ENCODE results near the gene RNPEPL1.

The RNPEPL1 gene

DNA sequence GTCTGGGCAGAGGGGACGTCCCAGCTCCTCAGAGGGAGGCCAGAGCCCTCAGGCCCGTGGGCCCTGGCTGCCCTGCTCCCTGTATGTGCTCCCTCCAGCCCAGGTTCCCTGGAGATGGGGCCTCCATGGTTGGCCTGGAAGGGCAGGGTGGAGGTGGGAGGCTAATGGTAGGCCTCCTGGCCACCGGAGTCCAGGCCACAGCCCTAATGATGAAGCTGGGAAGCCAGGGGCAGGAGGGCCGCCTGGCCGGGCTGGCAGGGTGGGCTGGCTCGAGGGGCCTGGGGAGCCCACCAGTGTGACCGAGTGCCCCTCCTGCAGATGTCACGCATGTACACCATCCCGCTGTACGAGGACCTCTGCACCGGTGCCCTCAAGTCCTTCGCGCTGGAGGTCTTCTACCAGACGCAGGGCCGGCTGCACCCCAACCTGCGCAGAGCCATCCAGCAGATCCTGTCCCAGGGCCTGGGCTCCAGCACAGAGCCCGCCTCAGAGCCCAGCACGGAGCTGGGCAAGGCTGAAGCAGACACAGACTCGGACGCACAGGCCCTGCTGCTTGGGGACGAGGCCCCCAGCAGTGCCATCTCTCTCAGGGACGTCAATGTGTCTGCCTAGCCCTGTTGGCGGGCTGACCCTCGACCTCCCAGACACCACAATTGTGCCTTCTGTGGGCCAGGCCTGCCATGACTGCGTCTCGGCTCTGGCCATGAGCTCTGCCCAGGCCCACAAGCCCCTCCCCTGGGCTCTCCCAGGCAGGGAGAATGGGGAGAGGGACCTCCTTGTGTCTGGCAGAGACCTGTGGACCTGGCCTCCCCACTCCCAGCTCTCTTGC lies 9.2 kb downstream of the RNPEPL1 start:
- no peak for DNase-seq (ENCODE audit: low spot score)

GRCh38 chr2:240578110-240578450 lies 9.8 kb downstream of the RNPEPL1 start:
- DNase-seq (ENCODE audit: low spot score), result no peak

GRCh38 chr2:240578488-240578887 lies 10.2 kb downstream of the RNPEPL1 start:
- no peak for DNase-seq (ENCODE audit: low spot score)

DNA sequence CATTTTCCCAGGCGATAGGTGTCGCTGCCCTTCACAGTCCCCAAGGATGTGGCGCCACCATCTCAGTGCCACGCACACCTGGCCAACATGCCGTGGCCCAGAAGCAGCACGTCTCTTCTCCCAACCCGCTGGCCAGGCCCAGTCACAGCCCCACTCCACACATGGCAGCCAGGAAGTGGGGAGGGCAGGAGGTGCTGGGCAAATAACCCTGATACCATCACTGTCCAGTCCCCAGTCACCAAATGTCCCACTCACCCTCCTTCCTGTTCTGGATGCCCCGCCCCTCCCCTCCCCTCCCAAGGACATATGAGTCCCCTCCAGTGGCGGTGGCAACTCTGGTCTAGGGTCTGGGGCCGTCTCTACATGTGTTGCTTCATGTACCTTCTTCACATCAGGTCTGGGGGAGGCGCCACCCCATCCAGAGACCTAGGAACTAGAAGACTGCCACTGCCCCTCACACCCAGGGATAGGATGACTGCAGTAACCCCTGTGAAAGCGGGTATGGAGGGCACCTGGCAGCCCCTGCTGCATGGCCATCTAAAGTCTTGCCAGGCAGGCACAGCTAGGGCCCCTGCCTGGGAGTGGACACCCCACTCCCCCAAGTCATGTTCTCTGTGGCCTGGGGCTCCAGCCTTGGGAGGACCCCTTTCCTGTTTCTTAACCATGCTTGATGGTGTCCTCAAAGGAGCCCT lies 10.9 kb downstream of the RNPEPL1 start:
- DNase-seq (ENCODE audit: low spot score), result no peak

- no peak for DNase-seq (ENCODE audit: low spot score)
These were observed 11.7 kb downstream of the RNPEPL1 start for GRCh38 chr2:240579771-240580614.

GRCh38 chr2:240581811-240582210 lies 13.5 kb downstream of the RNPEPL1 start:
- DNase-seq (ENCODE audit: low spot score), result no peak

DNA sequence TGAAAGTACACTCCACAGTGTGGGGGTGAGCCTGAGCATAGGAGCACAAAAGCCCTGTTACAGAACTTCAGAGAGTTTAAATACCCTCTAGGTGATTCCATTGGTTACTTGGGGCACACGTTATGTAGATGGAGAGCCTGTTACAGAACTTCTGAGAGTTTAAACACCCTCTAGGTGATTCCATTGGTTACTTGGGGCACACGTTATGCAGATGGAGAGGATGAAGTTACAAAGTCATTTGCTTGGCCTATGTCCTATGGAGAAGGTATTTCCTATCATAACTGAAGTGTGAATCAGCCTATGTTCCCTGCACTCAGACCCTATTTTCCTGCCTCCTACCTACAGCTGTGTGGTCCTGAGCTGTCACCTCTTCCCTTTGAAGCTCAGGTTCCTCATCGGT lies 14.5 kb downstream of the RNPEPL1 start:
- DNase-seq (ENCODE audit: low spot score), result no peak

DNA sequence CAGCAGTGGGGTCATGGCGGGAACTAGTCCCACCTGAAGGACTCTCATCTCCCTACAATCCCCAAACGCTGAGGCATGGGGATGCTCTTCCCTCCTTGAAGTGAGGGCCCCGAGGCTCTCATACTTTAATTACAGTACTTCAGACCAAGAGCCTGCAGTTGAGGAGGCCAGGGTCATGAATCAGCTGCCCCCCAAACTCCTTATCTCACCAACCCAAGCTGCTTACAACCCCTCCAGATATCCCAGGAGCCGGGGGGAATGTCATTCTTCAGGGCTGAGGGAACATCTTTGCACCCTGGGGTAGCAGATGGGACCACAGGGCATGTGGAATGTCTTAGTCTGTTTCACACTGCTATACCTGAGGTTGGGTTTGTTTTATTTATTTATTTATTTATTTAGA lies 15.5 kb downstream of the RNPEPL1 start:
- DNase-seq (ENCODE audit: low spot score), result no peak

DNA sequence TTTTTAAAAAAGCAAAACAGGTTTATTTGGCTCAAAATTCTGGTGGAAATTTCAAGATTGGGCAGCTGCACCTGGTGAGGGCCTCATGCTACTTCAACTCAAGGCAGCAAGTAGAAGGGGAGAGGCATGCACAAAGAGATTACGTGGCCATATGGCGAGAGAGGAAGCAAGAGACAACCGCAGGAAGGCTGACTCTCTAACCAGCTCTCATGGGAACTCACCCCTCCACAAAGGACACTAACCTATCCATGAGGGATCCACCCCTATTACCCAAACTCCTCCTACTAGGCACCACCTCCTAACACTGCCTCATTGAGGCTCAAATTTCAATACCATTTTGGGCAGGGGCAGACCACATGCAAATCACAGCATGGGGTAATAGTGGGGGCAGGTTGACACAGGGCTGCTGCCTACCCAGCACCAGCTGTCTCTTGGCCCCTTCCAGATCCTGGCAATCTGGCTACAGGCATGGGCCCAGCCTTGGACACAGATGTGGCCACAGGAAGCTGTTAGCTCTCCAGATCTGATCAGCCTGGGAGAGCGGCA lies 16.3 kb downstream of the RNPEPL1 start:
- DNase-seq (ENCODE audit: low spot score), result no peak

DNA sequence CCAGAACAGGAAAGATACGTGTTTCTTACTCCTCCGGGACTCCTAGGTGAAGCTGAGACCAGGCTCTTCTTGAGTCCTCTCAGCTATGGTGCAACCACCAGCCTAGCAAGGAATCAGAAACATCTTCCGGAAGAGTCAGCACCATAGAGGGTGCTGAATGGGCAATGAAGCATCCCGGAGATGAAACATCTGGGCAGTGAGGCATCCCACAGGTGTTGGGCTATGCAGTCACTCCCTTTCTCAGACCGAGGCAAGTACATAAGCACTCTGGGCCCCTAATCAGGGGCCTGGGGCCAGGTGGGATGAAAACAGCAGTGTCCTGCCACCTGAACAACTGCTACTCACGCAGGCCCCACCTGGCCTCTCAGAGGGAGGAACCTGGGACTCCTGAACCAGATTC lies 16.8 kb downstream of the RNPEPL1 start:
- DNase-seq (ENCODE audit: low spot score), result no peak

GRCh38 chr2:240585681-240586197 lies 17.5 kb downstream of the RNPEPL1 start:
- DNase-seq (ENCODE audit: low spot score), result no peak

- DNase-seq (ENCODE audit: low spot score), result peak; percentile 98
These were observed 18.1 kb downstream of the RNPEPL1 start, which contains the start of gene CAPN10 for GRCh38 chr2:240586198-240586918. Gene CAPN10 (plus strand): TSS chr2:240586734. CDS start chr2:240586912, 178 bp downstream.

DNA sequence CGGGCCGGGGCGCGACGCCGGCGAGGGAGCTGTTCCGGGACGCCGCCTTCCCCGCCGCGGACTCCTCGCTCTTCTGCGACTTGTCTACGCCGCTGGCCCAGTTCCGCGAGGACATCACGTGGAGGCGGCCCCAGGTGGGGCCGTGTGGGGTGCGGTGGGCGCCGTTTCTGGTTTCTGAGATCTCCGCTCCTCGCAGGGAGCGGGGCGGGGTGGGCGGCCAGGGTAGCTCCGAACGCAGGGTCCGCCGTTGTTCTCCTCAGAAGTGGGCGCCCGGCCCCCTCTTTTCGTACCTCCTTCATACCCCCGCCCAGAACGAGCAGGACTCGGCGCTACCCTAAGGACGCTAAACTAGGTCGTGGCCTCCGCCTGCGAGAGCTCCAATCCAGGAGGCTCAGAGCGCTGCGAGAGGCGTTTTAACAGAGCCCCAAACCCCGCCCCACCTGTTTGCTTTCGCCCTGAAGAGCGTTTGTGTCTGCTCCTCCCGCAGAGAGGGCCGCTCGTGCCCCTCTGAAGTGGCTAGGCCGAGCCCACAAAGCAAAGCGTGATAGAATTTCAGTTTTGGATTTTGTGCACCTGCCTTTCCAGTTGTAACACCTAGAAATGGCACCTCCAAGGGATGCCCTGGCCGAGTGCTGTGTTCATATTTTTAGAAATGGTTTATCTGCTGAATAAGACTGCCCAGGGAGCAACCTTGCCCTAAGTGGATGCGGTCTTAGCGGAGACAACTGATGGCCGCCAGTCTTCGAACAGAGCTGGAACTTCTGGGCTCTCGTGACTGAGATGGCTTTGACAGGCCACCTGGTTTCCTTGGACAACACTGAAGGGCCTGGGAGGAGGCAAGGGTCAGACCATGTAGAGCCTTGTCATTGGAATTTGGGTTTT lies 18.9 kb downstream of the RNPEPL1 start:
- DNase-seq (ENCODE audit: low spot score), result peak; percentile 56

DNA sequence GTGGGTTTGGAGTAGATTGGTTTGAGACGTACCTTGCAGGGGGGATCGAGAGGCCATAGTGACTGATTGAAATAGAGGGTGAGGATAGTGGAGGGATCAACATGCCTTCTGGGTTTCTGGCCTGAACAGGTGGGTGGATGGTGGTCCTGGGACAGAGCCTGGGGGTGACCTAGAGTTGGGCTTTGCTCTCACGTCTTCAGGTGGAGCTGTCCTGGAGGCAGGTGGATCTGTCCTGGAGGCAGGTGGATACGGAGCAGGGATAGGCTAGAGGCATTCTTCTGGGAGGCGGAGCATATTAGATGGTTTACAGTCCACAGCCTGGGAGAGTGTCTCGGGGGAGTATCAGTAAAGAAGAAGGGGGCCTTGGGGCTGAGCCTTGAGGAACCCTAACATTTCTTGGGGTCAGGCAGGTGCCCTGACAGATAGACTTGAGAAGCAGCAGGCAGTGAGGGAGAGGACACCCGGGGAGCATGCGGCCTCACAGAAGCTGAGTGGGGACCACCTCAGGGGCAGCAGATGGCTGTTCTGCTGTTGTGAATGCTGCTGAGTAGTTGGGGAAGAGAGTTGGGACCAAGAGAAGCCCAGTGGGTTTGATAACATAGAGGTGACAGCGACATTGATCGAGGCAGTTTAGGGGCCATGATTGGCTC lies 19.8 kb downstream of the RNPEPL1 start:
- DNase-seq (ENCODE audit: low spot score), result no peak

DNA sequence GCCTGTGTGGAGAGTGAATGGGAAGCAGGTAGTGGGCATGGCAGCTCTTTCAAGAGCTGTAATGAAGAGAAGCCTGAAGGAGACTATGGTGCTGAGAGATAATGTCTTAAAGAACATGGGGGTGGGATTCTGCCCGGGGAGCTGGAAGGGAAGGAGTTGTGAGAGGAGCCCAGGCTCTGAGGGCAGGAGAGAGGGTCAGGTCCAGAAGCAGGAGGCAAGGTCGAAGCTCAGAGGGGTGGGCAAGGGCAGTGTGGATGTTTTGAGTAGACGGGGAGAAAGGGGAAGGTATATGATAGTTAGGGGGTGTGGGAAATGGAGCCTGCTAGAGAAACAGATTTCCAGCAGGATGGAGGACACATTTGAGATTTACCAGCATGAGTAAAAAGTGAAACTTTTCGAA lies 20.4 kb downstream of the RNPEPL1 start:
- no peak for DNase-seq (ENCODE audit: low spot score)

GRCh38 chr2:240589375-240589774 lies 21.1 kb downstream of the RNPEPL1 start:
- no peak for DNase-seq (ENCODE audit: low spot score)

GRCh38 chr2:240589850-240590525 lies 21.7 kb downstream of the RNPEPL1 start:
- no peak for DNase-seq (ENCODE audit: low spot score)

DNA sequence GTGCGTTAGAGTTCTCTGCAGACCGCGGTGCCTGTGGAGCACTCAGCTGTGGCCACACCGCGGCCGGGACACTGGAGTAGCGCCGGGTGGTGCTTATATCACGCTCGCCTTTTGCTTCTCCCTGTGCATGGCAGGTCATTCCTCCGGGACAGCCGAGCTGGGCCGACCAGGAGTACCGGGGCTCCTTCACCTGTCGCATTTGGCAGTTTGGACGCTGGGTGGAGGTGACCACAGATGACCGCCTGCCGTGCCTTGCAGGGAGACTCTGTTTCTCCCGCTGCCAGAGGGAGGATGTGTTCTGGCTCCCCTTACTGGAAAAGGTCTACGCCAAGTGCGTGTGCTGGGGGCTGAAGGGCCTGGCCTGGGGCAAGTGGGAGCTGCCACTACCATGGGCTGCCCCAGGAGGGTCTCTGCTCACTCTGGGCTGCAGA lies 22.4 kb downstream of the RNPEPL1 start:
- no peak for DNase-seq (ENCODE audit: low spot score)

- no peak for DNase-seq (ENCODE audit: low spot score)
These were observed 22.9 kb downstream of the RNPEPL1 start for GRCh38 chr2:240591226-240591625.
